Liver (tissue), 9 donors: Measurements from ENCODE around the gene STAG2. TPM values are rescaled to one million over a fixed set of nuclear protein-coding genes. Genes with fewer than 3 reads are reported as not detected.
A peak's percentile ranks its signal among the peaks of the same experiment; 100 is the strongest.

Experiments
- DNase-seq: peaks from one replicate; pipeline ENCODE4 v3.0.0-alpha.2; 2017; ENCODE audit warnings: low spot score
- H3K27ac ChIP-seq, 2 donors: one replicate each; pipeline ENCODE4 v1.7.0; 2013; ENCODE audit warnings: inconsistent platforms in 2 of 2, low read length in 2 of 2, control low read depth in 1 of 2, low read depth in 1 of 2, mild to moderate bottlenecking in 1 of 2
- H3K27me3 ChIP-seq, 4 donors: one replicate each; pipeline versions ENCODE4 v1.6.1 to v1.7.0; 2013; ENCODE audit warnings: low read length in 3 of 4, inconsistent platforms in 1 of 4, mild to moderate bottlenecking in 1 of 4, moderate library complexity in 1 of 4; ENCODE audit not compliant: control insufficient read depth in 4 of 4, insufficient read depth in 4 of 4
- H3K36me3 ChIP-seq, 4 donors: one replicate each; pipeline versions ENCODE4 v1.6.1 to v1.7.0; 2013; ENCODE audit warnings: low read length in 3 of 4, mild to moderate bottlenecking in 3 of 4, low read depth in 1 of 4, moderate library complexity in 1 of 4; ENCODE audit not compliant: control insufficient read depth in 4 of 4, insufficient read depth in 3 of 4
- H3K4me1 ChIP-seq, 4 donors: one replicate each; pipeline versions ENCODE4 v1.6.1 to v1.7.0; 2013; ENCODE audit warnings: low read length in 3 of 4, mild to moderate bottlenecking in 3 of 4, moderate library complexity in 1 of 4; ENCODE audit not compliant: control insufficient read depth in 4 of 4, insufficient read depth in 4 of 4
- H3K4me3 ChIP-seq, 3 donors: one replicate each; pipeline versions ENCODE4 v1.6.1 to v1.7.0; 2013; ENCODE audit warnings: low read length in 3 of 3, control low read depth in 1 of 3, low read depth in 1 of 3, mild to moderate bottlenecking in 1 of 3
- H3K9ac ChIP-seq, 2 donors: one replicate each; pipeline ENCODE4 v1.7.0; 2013; ENCODE audit warnings: low read length in 2 of 2, mild to moderate bottlenecking in 2 of 2, moderate library complexity in 2 of 2, control low read depth in 1 of 2, low read depth in 1 of 2
- H3K9me3 ChIP-seq, 4 donors: one replicate each; pipeline versions ENCODE4 v1.6.1 to v1.7.0; 2013; ENCODE audit warnings: low read length in 3 of 4; ENCODE audit not compliant: control insufficient read depth in 4 of 4
- EGR1 ChIP-seq, 2 donors: IDR thresholded peaks; 2 replicates each; pipeline ENCODE4 v1.6.1; 2016 to 2018; ENCODE audit warnings: antibody characterized with exemption in 2 of 2, low read depth in 2 of 2
- GABPA ChIP-seq, 2 donors: IDR thresholded peaks in 1 of 2; conservative IDR thresholded peaks in 1 of 2; 2 replicates each; pipeline ENCODE4 v1.6.1; 2016; ENCODE audit warnings: antibody characterized with exemption in 2 of 2, mild to moderate bottlenecking in 1 of 2, moderate library complexity in 1 of 2
- HNF4A ChIP-seq, 2 donors: conservative IDR thresholded peaks; 2 replicates each; pipeline ENCODE4 v1.6.1; 2016; ENCODE audit warnings: antibody characterized with exemption in 2 of 2, mild to moderate bottlenecking in 2 of 2
- HNF4G ChIP-seq: IDR thresholded peaks from 2 replicates; pipeline ENCODE4 v1.6.1; 2016; ENCODE audit warnings: antibody characterized with exemption
- JUND ChIP-seq, 2 donors: IDR thresholded peaks; 2 replicates each; pipeline ENCODE4 v1.6.1; 2016; ENCODE audit warnings: antibody characterized with exemption in 2 of 2
- RAD21 ChIP-seq, 2 donors: IDR thresholded peaks; 2 replicates each; pipeline ENCODE4 v1.6.1; 2016; ENCODE audit warnings: antibody characterized with exemption in 2 of 2, mild to moderate bottlenecking in 2 of 2
- SP1 ChIP-seq: IDR thresholded peaks from 2 replicates; pipeline ENCODE4 v1.6.1; 2018; ENCODE audit warnings: antibody characterized with exemption, mild to moderate bottlenecking
- TAF1 ChIP-seq: conservative IDR thresholded peaks from 2 replicates; pipeline ENCODE4 v1.6.1; 2016; ENCODE audit warnings: antibody characterized with exemption, mild to moderate bottlenecking
- YY1 ChIP-seq: IDR thresholded peaks from 2 replicates; pipeline ENCODE4 v1.6.1; 2016; ENCODE audit warnings: antibody characterized with exemption, mild to moderate bottlenecking
- ZBTB33 ChIP-seq: IDR thresholded peaks from 2 replicates; pipeline ENCODE4 v1.6.1; 2016; ENCODE audit warnings: antibody characterized with exemption
- WGBS: extraction: QIAGEN DNeasy Blood & Tissue Kit; methylation state at CpG from one replicate; pipeline ENCODE4 v1.1.7; 2013; 5-methylcytosine and 5-hydroxymethylcytosine counted together
- polyA plus RNA-seq, 2 donors: library from polyadenylated mRNA; stranded (reverse) in 1 of 2; unstranded in 1 of 2; fragments of 200-250 nt in 1 of 2; fragments of >200 nt in 1 of 2; fragmentation: Nextera tagmentation in 1 of 2; extraction: Ambion mirVana in 1 of 2; gene quantifications; one replicate each; pipeline versions ENCODE4 v1.2.1 to v1.2.3, GENCODE V29; 2013 to 2015
- total RNA-seq, 2 donors: library from RNA; depleted of rRNA; stranded (reverse); fragments of >200 nt; gene quantifications; one replicate each; pipeline ENCODE4 v1.2.3, GENCODE V29; 2014
- donor health status: healthy.
- donor health status: healthy.
- donor health status: healthy.
- donor health status: healthy.
- donor health status: healthy.

The STAG2 gene
- total RNA-seq, result 10 to 100 TPM; 32.5 to 71.0 TPM
- polyA plus RNA-seq, result 10 to 100 TPM in 1 of 2 donors, 1 to 10 TPM in 1; 9.7 to 15.3 TPM

DNA sequence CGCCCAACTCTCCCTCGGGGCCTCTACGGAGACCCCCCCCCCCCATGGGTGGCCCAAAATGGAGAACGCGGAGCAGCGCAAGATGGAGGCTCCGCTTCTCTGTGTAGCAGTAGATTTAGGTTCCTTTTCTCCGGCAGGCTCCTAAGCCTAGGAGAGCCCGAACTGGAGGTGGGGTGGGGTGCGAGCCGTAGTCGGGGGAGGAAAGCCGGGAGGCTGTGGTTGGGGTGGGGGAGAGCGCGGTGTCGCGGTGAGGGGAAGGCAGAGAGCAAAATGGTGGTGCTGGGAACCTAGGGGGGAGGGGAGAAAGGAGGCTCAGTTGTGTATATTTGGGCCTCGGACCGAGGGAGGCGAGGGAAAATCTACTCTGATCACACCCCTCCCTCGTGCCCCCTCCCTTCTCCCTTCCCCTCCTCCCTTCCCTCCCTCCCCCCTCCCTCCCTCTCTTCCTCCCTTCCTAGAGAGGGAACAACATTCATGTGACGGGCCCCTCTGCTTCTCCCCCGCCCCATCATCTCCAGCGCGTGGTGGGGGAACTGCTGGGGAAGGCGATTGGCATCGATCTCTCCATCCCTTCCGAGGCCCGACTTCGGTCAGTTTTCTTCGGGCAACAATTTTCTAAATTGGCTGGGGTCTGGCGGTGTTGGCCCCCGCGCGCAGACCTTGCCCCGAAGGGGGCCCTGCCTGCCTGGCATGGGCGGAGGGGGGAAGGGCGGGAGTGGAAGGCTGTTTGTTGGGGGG is at the start of gene STAG2:
STAG2 (plus strand) TSS at position 439 of the 738 bp plus-strand sequence. CDS start 60,922 bp downstream, outside the sequence.
- under 1% methylated on average over 37 of the region's 38 CpGs for WGBS
- peak; percentile 70 for DNase-seq
- peak within 1 kb of the TSS; percentile 76 to 88 (median 78) for H3K4me3 ChIP-seq
- peaks cover 0 to 13% (median 8%) of the 10 kb centered on the region in 4 donors for H3K4me1 ChIP-seq
- no peaks in the 10 kb centered on the region for H3K9me3 ChIP-seq
- H3K27me3 ChIP-seq, result no peaks in the 10 kb centered on the region
- peak within 1 kb of the TSS; percentile 83 to 99 for H3K9ac ChIP-seq
- H3K36me3 ChIP-seq, result no peaks in the 10 kb centered on the region
- H3K27ac ChIP-seq, result peak within 1 kb of the TSS; percentile 90 to 98
- no peak for TF ChIP-seq HNF4A (conservative IDR thresholded peaks at IDR 0.05)
- TF ChIP-seq JUND (IDR thresholded peaks at IDR 0.05), result no peak
- no peak for TF ChIP-seq HNF4G
- peak; percentile 93 for TF ChIP-seq YY1
- TF ChIP-seq EGR1 (IDR thresholded peaks at IDR 0.05; ENCODE audit: low read depth in 2 of 2), result no peak
- TF ChIP-seq SP1, result no peak

DNA sequence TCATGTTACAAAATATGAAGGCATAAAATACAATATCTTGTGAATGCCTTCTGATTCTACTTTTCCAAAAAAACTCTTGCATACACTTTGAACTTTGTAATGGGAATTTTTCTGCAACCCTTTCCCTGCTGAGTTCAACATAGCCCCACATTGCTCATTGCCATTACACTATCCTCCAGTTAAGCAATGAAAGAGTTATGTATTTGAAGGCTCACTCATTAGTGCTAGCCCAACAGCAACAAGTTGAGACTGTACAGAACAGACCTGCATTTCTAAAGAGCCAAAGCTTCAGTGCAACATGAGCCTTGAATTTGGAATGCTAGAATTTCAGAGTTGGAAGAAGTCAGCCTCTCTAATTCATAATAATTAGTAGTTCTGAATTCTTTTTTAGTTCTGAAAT is 44.4 kb upstream of the STAG2 start:
- Histone ChIP-seq H3K4me1 (no peaks in the 10 kb centered on the region), H3K27ac (no peak overlapping the region), H3K36me3 (no peaks in the 10 kb centered on the region), H3K27me3 (no peaks in the 10 kb centered on the region), H3K9ac (no peak overlapping the region), H3K4me3 (no peak overlapping the region), H3K9me3 (no peaks in the 10 kb centered on the region)
- no peak for DNase-seq
- TF ChIP-seq YY1 (no peak), HNF4A (conservative IDR thresholded peaks at IDR 0.05) (peak; percentile 6)

GRCh38 chrX:123918106-123918721 is 43.3 kb upstream of the STAG2 start:
- Histone ChIP-seq H3K27ac (peak overlapping the region in 1 of 2 donors; percentile 42), H3K9me3 (no peaks in the 10 kb centered on the region), H3K36me3 (no peaks in the 10 kb centered on the region), H3K27me3 (no peaks in the 10 kb centered on the region), H3K4me3 (no peak overlapping the region), H3K9ac (no peak overlapping the region), H3K4me1 (no peaks in the 10 kb centered on the region)
- no peak for DNase-seq
- WGBS, result 58% methylated on average over 4 of the region's 4 CpGs
- TF ChIP-seq RAD21 (IDR thresholded peaks at IDR 0.05), result no peak
- peak; percentile 12 for TF ChIP-seq SP1

DNA sequence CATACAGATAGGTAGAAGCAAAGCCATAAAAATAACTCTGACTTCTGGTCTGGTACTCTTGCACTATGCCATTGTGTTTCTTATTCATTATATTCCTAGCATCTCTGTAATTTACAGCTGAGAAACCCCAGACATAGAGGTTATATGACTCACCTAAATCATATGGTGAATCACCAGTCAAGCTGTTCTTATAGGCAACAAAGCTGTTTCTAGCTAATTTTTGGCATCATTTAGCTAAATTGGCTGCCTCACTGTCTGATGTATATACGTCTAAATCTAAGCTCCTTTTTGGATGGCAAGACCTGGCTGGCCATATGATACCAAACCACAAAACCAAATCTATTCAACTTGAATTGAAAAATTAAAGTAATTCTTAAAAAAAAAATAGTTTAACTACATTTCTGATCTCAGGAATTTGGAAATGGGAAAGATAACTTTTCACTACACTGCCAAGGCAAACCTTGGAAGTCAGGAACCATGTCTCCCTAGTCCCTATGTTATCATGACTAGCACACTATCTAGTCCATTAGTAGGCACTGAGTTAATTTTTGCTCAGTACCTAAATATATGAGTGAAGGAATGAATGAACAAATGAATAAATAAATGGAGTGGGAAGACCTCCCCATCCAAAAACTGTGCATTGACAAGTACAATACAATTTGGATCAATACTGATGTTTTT is 41.3 kb upstream of the STAG2 start:
- 8% methylated on average over 1 of the region's 1 CpG for WGBS

More for the DNA sequence above, 41.3 kb upstream of the STAG2 start:
- no peak overlapping the region for H3K4me3 ChIP-seq
- DNase-seq, result no peak
- no peak overlapping the region for H3K9ac ChIP-seq
- H3K27ac ChIP-seq, result no peak overlapping the region
- H3K9me3 ChIP-seq, result no peaks in the 10 kb centered on the region
- H3K36me3 ChIP-seq, result no peaks in the 10 kb centered on the region
- H3K4me1 ChIP-seq, result no peaks in the 10 kb centered on the region
- no peaks in the 10 kb centered on the region for H3K27me3 ChIP-seq
- TF ChIP-seq HNF4G, result no peak
- no peak for TF ChIP-seq ZBTB33
- TF ChIP-seq EGR1 (IDR thresholded peaks at IDR 0.05; ENCODE audit: low read depth in 2 of 2), result no peak
- no peak for TF ChIP-seq GABPA (IDR thresholded peaks at IDR 0.05 in 1 of 2, conservative IDR thresholded peaks at IDR 0.05 in 1 of 2)
- no peak for TF ChIP-seq TAF1
